ENCODE data around the gene IL22. TPM values are rescaled to one million over a fixed set of nuclear protein-coding genes. Genes with fewer than 3 reads are reported as not detected.

Gene IL22
- total RNA-seq, 6 experiments from 2014 or later: not detected

GRCh38 chr12:68281322-68282077 lies 28.1 kb upstream of the IL22 start:
- Mint-ChIP-seq H3K4me1 (ENCODE audit: low read depth) (peaks cover 8% of the 10 kb centered on the region; the same call in 1 of the 2 replicates), H3K4me3 (no peak overlapping the region), H3K27ac (no peak overlapping the region), H3K9me3 (no peaks in the 10 kb centered on the region), H3K27me3 (ENCODE audit: insufficient read depth) (peaks cover 22% of the 10 kb centered on the region), H3K36me3 (ENCODE audit: low read depth) (no peaks in the 10 kb centered on the region)
- no peak for DNase-seq
- no peak for TF ChIP-seq CTCF (IDR thresholded peaks at IDR 0.05)

GRCh38 chr12:68280240-68280639 lies 26.8 kb upstream of the IL22 start:
- H3K27ac Mint-ChIP-seq: no peak overlapping the region
- no peak overlapping the region for H3K4me3 Mint-ChIP-seq
- H3K27me3 Mint-ChIP-seq (ENCODE audit: insufficient read depth): peaks cover 22% of the 10 kb centered on the region
- no peaks in the 10 kb centered on the region for H3K36me3 Mint-ChIP-seq (ENCODE audit: low read depth)
- DNase-seq: no peak
- H3K9me3 Mint-ChIP-seq: no peaks in the 10 kb centered on the region
- peaks cover 8% of the 10 kb centered on the region; the same call in 1 of the 2 replicates for H3K4me1 Mint-ChIP-seq (ENCODE audit: low read depth)
- TF ChIP-seq CTCF (IDR thresholded peaks at IDR 0.05): no peak

- peaks cover 14% of the 10 kb centered on the region for H3K27me3 Mint-ChIP-seq (ENCODE audit: insufficient read depth)
- H3K27ac Mint-ChIP-seq: no peak overlapping the region
- no peak overlapping the region for H3K4me3 Mint-ChIP-seq
- H3K36me3 Mint-ChIP-seq (ENCODE audit: low read depth): no peaks in the 10 kb centered on the region
- TF ChIP-seq CTCF (IDR thresholded peaks at IDR 0.05): no peak
- peaks cover 8% of the 10 kb centered on the region; the same call in 1 of the 2 replicates for H3K4me1 Mint-ChIP-seq (ENCODE audit: low read depth)
- H3K9me3 Mint-ChIP-seq: no peaks in the 10 kb centered on the region
- DNase-seq: no peak
Measured at GRCh38 chr12:68279227-68280054, 26.0 kb upstream of the IL22 start.

- H3K36me3 Mint-ChIP-seq (ENCODE audit: low read depth): no peaks in the 10 kb centered on the region
- no peaks in the 10 kb centered on the region for H3K9me3 Mint-ChIP-seq
- no peak overlapping the region for H3K4me3 Mint-ChIP-seq
- H3K4me1 Mint-ChIP-seq (ENCODE audit: low read depth): peaks cover 8% of the 10 kb centered on the region; the same call in 1 of the 2 replicates
- DNase-seq: no peak
- no peak overlapping the region for H3K27ac Mint-ChIP-seq
- H3K27me3 Mint-ChIP-seq (ENCODE audit: insufficient read depth): peaks cover 10% of the 10 kb centered on the region
- TF ChIP-seq CTCF (IDR thresholded peaks at IDR 0.05): no peak
Measured at GRCh38 chr12:68276402-68276930, 23.1 kb upstream of the IL22 start.

- no peak for DNase-seq
- Mint-ChIP-seq H3K4me3 (no peak overlapping the region), H3K9me3 (no peaks in the 10 kb centered on the region), H3K4me1 (ENCODE audit: low read depth) (peaks cover 10% of the 10 kb centered on the region), H3K27ac (no peak overlapping the region), H3K27me3 (ENCODE audit: insufficient read depth) (peaks cover 12% of the 10 kb centered on the region), H3K36me3 (ENCODE audit: low read depth) (no peaks in the 10 kb centered on the region)
- no peak for TF ChIP-seq CTCF (IDR thresholded peaks at IDR 0.05)
Measured at GRCh38 chr12:68272732-68273131, 19.3 kb upstream of the IL22 start.
